Measurements from ENCODE around the gene GRAMD1A. TPM values are rescaled to one million over a fixed set of nuclear protein-coding genes. Genes with fewer than 3 reads are reported as not detected.

The GRAMD1A gene
- total and polyA plus RNA-seq, 12 donors: 19.5 to 49.4 (median 31.8) TPM

DNA sequence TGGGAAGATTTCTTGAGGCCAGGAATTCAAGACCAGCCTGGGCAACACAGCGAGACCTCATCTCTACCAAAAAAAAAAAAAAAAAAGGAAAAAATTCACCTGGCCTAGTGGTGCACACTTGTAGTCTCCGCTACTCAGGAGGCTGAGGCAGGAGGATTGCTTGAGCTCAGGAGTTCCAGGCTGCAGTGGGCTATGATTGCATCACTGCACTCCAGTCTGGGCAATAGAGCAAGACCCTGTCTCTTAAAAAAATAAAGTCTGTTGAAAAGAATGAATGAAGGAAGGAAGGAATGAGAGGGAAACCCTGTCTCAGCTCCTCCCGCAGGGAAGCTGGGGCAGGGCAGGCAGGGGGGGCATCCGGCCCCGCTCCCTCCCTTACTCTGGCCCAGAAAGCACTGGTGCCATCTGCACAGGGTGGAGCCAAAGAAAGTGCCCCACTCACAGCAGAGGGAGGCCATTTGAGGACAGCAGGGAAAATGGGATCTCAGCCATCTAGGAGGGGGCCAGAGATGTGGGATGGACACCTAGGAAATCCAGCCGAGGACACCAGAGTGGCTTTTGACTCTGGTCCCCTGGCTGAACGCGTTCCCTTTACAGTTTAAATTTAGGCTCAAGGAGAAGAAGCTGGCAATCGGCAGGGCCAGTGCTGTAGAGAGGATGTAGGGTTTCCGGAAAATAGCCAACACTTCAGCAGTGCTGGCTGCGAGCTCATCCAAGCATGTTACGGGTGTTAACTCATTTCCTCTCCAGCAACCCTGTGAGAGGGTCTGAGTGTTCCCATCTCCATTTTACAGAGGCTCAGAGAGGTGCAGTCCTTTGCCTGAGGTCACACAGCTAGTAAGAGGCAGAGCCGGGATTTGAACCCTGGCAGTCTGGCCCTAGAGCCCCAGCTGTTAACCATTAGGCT is 37.8 kb downstream of the GRAMD1A start:
- Histone ChIP-seq H3K27me3 (peaks cover 0 to 7% (median 0%) of the 10 kb centered on the region in 7 donors), H3K4me3 (no peak overlapping the region), H3K9me3 (no peaks in the 10 kb centered on the region), H3K4me1 (peaks cover 10 to 56% (median 46%) of the 10 kb centered on the region in 9 donors), H3K27ac (peak overlapping the region; percentile 29 to 89 (median 68)), H3K36me3 (peaks cover 0 to 19% (median 0%) of the 10 kb centered on the region in 9 donors)
- DNase-seq (no peak), ATAC-seq (peak; percentile 19 to 45 (median 30))
- TF ChIP-seq, protein P1, sequence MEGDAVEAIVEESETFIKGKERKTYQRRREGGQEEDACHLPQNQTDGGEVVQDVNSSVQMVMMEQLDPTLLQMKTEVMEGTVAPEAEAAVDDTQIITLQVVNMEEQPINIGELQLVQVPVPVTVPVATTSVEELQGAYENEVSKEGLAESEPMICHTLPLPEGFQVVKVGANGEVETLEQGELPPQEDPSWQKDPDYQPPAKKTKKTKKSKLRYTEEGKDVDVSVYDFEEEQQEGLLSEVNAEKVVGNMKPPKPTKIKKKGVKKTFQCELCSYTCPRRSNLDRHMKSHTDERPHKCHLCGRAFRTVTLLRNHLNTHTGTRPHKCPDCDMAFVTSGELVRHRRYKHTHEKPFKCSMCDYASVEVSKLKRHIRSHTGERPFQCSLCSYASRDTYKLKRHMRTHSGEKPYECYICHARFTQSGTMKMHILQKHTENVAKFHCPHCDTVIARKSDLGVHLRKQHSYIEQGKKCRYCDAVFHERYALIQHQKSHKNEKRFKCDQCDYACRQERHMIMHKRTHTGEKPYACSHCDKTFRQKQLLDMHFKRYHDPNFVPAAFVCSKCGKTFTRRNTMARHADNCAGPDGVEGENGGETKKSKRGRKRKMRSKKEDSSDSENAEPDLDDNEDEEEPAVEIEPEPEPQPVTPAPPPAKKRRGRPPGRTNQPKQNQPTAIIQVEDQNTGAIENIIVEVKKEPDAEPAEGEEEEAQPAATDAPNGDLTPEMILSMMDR (IDR thresholded peaks at IDR 0.05): no peak
- intact Hi-C loops (cut with DNase I): no loop called here
- 29 to 30% methylated on average over 13 of the region's 13 CpGs for WGBS, 2 donors

DNA sequence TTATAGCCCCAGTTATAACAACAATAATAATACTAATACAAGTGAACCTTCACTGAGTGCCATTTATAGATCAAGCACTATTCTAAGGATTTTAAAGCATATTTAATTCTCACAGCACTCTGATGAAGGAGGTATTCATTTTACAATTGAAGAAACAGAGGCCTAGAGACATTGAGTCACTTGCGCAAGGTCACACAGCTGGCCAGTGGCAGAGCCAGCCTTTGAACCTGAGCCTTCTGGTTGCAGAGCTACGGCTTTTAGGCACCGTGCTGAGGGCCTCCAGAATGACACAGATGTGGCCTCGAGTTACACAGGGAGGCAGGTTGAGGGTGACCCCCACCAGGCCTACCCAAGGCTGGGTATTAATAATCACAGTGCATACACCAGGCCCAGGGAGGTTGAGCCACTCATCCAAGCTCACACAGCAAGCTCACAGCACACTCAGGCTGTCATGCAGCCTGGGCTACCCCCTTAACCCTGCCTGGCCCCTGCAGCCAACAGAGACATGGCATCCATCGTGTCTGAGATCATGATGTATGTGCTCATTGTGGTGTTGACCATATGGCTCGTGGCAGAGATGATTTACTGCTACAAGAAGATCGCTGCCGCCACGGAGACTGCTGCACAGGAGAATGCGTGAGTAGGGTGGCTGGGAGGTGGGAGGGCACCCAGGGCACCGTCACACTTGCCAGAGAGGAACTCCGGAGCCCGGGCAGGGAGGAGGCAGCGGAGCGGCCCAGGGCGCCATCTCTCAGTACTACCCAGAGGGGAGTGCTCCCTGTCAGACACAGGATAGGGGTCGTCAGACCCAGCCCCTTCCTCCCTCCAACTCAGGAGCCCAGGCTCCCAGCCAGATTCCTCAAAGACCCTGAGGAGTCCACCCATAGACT is 38.7 kb downstream of the GRAMD1A start:
- TF ChIP-seq, protein P1 (IDR thresholded peaks at IDR 0.05): no peak
- Histone ChIP-seq H3K27ac (peak overlapping the region in 8 of 10 donors; percentile 63 to 89 (median 82)), H3K36me3 (peaks cover 0 to 15% (median 0%) of the 10 kb centered on the region in 9 donors), H3K4me3 (peak overlapping the region in 3 of 10 donors; percentile 10 to 39 (median 24)), H3K9me3 (no peaks in the 10 kb centered on the region), H3K4me1 (peaks cover 10 to 60% (median 47%) of the 10 kb centered on the region in 9 donors), H3K27me3 (peaks cover 0 to 7% (median 0%) of the 10 kb centered on the region in 7 donors)
- 72 to 74% methylated on average over 17 of the region's 17 CpGs for WGBS, 2 donors
- ATAC-seq: no peak
- intact Hi-C loops (cut with DNase I): no loop called here
- no peak for DNase-seq

DNA sequence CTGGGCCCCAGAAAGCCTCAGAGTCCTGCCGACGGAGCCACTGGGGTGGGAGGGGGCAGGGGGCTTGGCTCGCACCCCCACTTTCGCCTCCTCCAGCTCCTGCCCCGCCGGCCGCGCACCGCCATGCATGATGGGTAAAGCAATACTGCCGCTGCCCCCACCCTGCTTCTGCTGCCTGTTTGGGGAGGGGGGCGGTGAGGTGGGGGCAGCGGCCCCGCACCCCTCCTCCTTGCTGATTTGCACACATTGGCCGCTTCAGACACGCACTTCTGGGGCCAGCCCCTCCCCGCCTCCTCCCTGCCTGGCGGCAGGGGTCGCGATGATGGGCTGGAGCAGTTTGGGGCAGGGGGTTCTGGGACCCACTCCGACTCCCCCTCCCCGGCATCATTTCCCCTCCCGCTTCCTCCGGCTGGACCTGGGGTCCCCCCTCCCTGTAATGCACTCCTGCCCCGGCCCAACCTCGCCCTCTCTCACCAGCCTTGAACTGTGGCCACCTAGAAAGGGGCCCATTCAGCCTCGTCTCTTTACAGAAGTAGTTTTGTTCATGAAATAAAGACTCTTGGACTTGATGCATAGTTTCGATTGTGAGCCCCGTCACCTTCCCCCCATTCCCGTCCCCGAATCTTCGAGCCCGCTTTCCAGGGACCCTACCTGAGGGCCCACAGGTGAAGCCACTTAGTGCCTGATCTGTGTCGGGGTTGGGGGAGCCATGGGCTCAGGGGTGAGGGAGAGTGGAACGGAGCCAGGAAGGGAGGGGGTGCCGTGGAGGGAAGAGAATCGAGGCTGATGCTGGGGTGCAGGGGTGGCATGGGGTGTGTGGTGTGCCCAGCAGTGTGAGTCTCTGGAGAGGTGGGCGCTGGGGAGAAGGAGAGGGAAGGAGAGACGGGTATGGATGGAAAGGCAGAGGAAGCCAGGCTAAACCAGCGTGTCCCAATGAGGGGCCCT is 40.0 kb downstream of the GRAMD1A start:
- H3K27me3 ChIP-seq: peaks cover 0 to 7% (median 0%) of the 10 kb centered on the region in 7 donors
- H3K4me1 ChIP-seq: peaks cover 10 to 67% (median 52%) of the 10 kb centered on the region in 9 donors
- H3K4me3 ChIP-seq: peak overlapping the region in 8 of 10 donors; percentile 16 to 39 (median 28)
- ATAC-seq (no peak), DNase-seq (no peak)
- H3K36me3 ChIP-seq: peaks cover 0 to 7% (median 0%) of the 10 kb centered on the region in 9 donors
- WGBS, 2 donors: 44 to 52% methylated on average over 37 to 39 of the region's 39 CpGs
- peak overlapping the region; percentile 63 to 89 (median 84) for H3K27ac ChIP-seq
- TF ChIP-seq, protein P1 (IDR thresholded peaks at IDR 0.05): no peak
- intact Hi-C loops (cut with DNase I): no loop called here
- no peaks in the 10 kb centered on the region for H3K9me3 ChIP-seq

Data from heart right ventricle (tissue), 16 donors.